ENCODE data around the gene MC4R. TPM values are rescaled to one million over a fixed set of nuclear protein-coding genes. Genes with fewer than 3 reads are reported as not detected.

Gene MC4R
- total RNA-seq, 1 donor from 2014 or later = 0.15 TPM

GRCh38 chr18:60350150-60350549 is 22.4 kb downstream of the MC4R start:
- no peaks in the 10 kb centered on the region for H3K4me1 ChIP-seq
- no peaks in the 10 kb centered on the region for H3K27me3 ChIP-seq
- no peaks in the 10 kb centered on the region for H3K9me3 ChIP-seq (ENCODE audit: low read depth)
- H2AFZ ChIP-seq (replicated peaks) = no peak overlapping the region
- Mint-ChIP-seq H3K36me3 (no peaks in the 10 kb centered on the region), H3K4me1 (peaks cover 6% of the 10 kb centered on the region), H3K27me3 (ENCODE audit: insufficient read depth, low read depth) (no peaks in the 10 kb centered on the region), H3K9me3 (peaks cover 3% of the 10 kb centered on the region), H3K4me3 (no peak overlapping the region), H3K27ac (no peak overlapping the region)
- no peak overlapping the region for H3K4me3 ChIP-seq
- no peaks in the 10 kb centered on the region for H4K20me1 ChIP-seq (ENCODE audit: low read depth)
- TF ChIP-seq EZH2 (IDR thresholded peaks at IDR 0.05) (no peak), EZH2phosphoT487 (IDR thresholded peaks at IDR 0.05) (no peak), CTCF (IDR thresholded peaks at IDR 0.05) (no peak)
- DNase-seq (ENCODE audit: low spot score) = peak; percentile 2
- H3K36me3 ChIP-seq = no peaks in the 10 kb centered on the region
- no peak overlapping the region for H3K4me2 ChIP-seq
- no peaks in the 10 kb centered on the region for H3K79me2 ChIP-seq (ENCODE audit: low read depth)
- H3K27ac ChIP-seq = no peak overlapping the region
- no peaks in the 10 kb centered on the region for H3F3A ChIP-seq (ENCODE audit: low read depth)
- no peak overlapping the region for H3K9ac ChIP-seq

DNA sequence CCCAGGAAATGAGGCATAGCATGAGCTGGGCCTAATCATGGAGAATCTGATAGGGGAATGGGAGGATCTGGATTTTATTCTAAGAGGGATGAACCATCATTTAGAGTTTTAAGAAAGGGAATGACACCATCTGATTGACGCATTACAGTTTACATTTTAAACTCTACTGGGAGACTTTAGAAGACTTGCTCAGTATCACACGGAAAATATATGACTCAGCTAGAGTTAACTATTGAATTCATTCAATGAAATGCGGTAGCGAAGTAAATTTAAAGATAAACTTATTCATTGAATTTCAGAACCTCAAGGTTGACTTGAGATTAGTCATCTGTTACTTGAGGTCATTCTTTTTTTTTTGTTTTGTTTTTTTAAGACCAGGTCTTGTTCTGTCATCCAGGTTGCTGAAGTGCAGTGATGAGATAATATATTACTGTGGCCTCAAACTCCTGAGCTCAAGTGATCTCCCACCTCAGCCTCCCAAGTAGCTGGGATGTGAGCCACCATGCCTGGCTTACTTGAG is 25.0 kb downstream of the MC4R start:
- no peaks in the 10 kb centered on the region for H3K4me1 ChIP-seq
- no peak overlapping the region for H3K27ac Mint-ChIP-seq
- no peaks in the 10 kb centered on the region for H3K27me3 ChIP-seq
- no peak overlapping the region for H3K27ac ChIP-seq
- no peak for TF ChIP-seq EZH2phosphoT487 (IDR thresholded peaks at IDR 0.05)
- TF ChIP-seq EZH2 (IDR thresholded peaks at IDR 0.05) = no peak
- no peak for TF ChIP-seq CTCF (IDR thresholded peaks at IDR 0.05)
- no peaks in the 10 kb centered on the region for H4K20me1 ChIP-seq (ENCODE audit: low read depth)
- H3K4me3 Mint-ChIP-seq = no peak overlapping the region
- no peak overlapping the region for H3K4me2 ChIP-seq
- no peak overlapping the region for H3K4me3 ChIP-seq
- peaks cover 6% of the 10 kb centered on the region for H3K4me1 Mint-ChIP-seq
- H2AFZ ChIP-seq (replicated peaks) = no peak overlapping the region
- no peaks in the 10 kb centered on the region for H3K9me3 ChIP-seq (ENCODE audit: low read depth)
- H3F3A ChIP-seq (ENCODE audit: low read depth) = no peaks in the 10 kb centered on the region
- H3K9ac ChIP-seq = no peak overlapping the region
- H3K27me3 Mint-ChIP-seq (ENCODE audit: insufficient read depth, low read depth) = no peaks in the 10 kb centered on the region
- no peaks in the 10 kb centered on the region for H3K79me2 ChIP-seq (ENCODE audit: low read depth)
- H3K36me3 Mint-ChIP-seq = no peaks in the 10 kb centered on the region
- H3K9me3 Mint-ChIP-seq = peaks cover 3% of the 10 kb centered on the region
- no peaks in the 10 kb centered on the region for H3K36me3 ChIP-seq
- DNase-seq (ENCODE audit: low spot score) = no peak

DNA sequence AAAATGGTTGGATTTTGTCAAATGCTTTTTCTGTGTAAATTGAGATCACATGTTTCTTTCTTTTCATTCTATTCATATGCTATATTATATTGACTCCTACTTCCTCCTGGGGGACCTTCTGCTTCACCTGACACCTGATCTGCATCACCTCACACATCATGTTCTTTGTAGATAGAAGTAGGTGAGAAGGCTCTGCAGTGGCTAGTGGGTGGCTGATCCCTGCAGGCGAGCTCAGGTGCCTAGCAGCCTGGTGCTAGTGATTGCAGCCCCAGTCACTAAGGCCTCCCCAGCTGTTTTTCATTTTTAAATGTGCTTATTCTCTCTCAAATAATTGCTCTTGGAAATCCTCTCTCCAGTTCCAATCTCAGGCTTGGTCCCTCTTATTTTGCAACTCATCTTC is 33.6 kb downstream of the MC4R start:
- no peak overlapping the region for H3K4me3 ChIP-seq
- no peaks in the 10 kb centered on the region for H4K20me1 ChIP-seq (ENCODE audit: low read depth)
- H3K4me1 ChIP-seq = peaks cover 2% of the 10 kb centered on the region
- H3K36me3 ChIP-seq = peaks cover 7% of the 10 kb centered on the region
- no peak overlapping the region for H3K27ac ChIP-seq
- no peak for DNase-seq (ENCODE audit: low spot score)
- TF ChIP-seq EZH2phosphoT487 (IDR thresholded peaks at IDR 0.05) (no peak), EZH2 (IDR thresholded peaks at IDR 0.05) (no peak), CTCF (IDR thresholded peaks at IDR 0.05) (no peak)
- no peaks in the 10 kb centered on the region for H3K27me3 ChIP-seq
- H3K9ac ChIP-seq = no peak overlapping the region
- H3K9me3 Mint-ChIP-seq = no peaks in the 10 kb centered on the region
- H2AFZ ChIP-seq (replicated peaks) = no peak overlapping the region
- H3K27ac Mint-ChIP-seq = no peak overlapping the region
- no peaks in the 10 kb centered on the region for H3K9me3 ChIP-seq (ENCODE audit: low read depth)
- no peaks in the 10 kb centered on the region for H3K79me2 ChIP-seq (ENCODE audit: low read depth)
- H3K4me3 Mint-ChIP-seq = no peak overlapping the region
- H3K4me1 Mint-ChIP-seq = no peaks in the 10 kb centered on the region
- H3F3A ChIP-seq (ENCODE audit: low read depth) = no peaks in the 10 kb centered on the region
- H3K4me2 ChIP-seq = no peak overlapping the region
- H3K27me3 Mint-ChIP-seq (ENCODE audit: insufficient read depth, low read depth) = no peaks in the 10 kb centered on the region
- no peaks in the 10 kb centered on the region for H3K36me3 Mint-ChIP-seq
